ENCODE measurements around the gene GLYR1. TPM values are rescaled to one million over a fixed set of nuclear protein-coding genes. Genes with fewer than 3 reads are reported as not detected.

GLYR1 gene
- total RNA-seq, 4 donors from 2014 or later: 38.8 to 64.7 (median 41.5) TPM

GRCh38 chr16:4891097-4891885 is 44.2 kb upstream of the GLYR1 start:
- TF ChIP-seq CTCF (IDR thresholded peaks at IDR 0.05; ENCODE audit: low read depth): no peak

- TF ChIP-seq CTCF (IDR thresholded peaks at IDR 0.05; ENCODE audit: low read depth): no peak
These were observed 43.6 kb upstream of the GLYR1 start for GRCh38 chr16:4890686-4891085.

GRCh38 chr16:4890026-4890425 is 42.9 kb upstream of the GLYR1 start:
- no peak for TF ChIP-seq CTCF (IDR thresholded peaks at IDR 0.05; ENCODE audit: low read depth)

GRCh38 chr16:4888428-4889135 is 41.5 kb upstream of the GLYR1 start:
- no peak for TF ChIP-seq CTCF (IDR thresholded peaks at IDR 0.05; ENCODE audit: low read depth)

- TF ChIP-seq CTCF (IDR thresholded peaks at IDR 0.05; ENCODE audit: low read depth): no peak
These were observed 39.1 kb upstream of the GLYR1 start for GRCh38 chr16:4886151-4886550.

GRCh38 chr16:4884972-4885874 is 38.1 kb upstream of the GLYR1 start:
- TF ChIP-seq CTCF (IDR thresholded peaks at IDR 0.05; ENCODE audit: low read depth): no peak

Data from subcutaneous adipose tissue (tissue), 4 donors.